Tibial nerve (tissue), 4 donors: ENCODE data around the gene ANO7.

Experiments
- EP300 ChIP-seq, 2 donors: sonication (generic); formaldehyde crosslinking; IDR thresholded peaks; one replicate each; pipeline ENCODE4 v1.6.1; 2017; ENCODE audit warnings: antibody characterized with exemption in 2 of 2, mild to moderate bottlenecking in 1 of 2
- POLR2A ChIP-seq, 2 donors: fragments of 450-650 bp; IDR thresholded peaks; one replicate each; pipeline ENCODE4 v1.6.1; 2017; ENCODE audit warnings: antibody characterized with exemption in 2 of 2, mild to moderate bottlenecking in 2 of 2, moderate library complexity in 2 of 2
- TF ChIP-seq, protein P1 (sequence below), 5 experiments: fragments of 200-600 bp in 3 of 5; fragments of 450-650 bp in 2 of 5; sonication (generic) in 3 of 5; IDR thresholded peaks; one replicate each; pipeline ENCODE4 v1.5.1; 2016 to 2019; ENCODE audit warnings: antibody characterized with exemption in 5 of 5, mild to moderate bottlenecking in 3 of 5, moderate library complexity in 2 of 5

DNA sequence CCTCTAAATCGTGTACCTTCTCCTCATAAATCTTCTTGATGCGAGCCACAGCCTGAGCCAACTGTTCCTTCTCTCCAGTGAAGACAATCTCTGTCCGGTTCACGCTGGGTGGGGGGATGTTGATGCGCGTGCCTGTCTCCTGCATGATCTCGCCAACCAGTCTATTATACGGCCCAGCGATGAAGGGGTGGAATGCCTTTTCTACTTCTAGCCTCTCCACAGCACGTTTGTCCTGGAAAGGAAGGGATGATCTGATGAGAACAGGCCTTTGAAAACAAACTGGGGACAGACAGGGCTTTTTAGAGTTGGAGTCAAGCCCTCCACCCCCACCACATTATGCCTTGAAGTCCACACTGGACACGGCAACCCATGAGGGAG lies 67.7 kb downstream of the ANO7 start:
- TF ChIP-seq, protein P1, sequence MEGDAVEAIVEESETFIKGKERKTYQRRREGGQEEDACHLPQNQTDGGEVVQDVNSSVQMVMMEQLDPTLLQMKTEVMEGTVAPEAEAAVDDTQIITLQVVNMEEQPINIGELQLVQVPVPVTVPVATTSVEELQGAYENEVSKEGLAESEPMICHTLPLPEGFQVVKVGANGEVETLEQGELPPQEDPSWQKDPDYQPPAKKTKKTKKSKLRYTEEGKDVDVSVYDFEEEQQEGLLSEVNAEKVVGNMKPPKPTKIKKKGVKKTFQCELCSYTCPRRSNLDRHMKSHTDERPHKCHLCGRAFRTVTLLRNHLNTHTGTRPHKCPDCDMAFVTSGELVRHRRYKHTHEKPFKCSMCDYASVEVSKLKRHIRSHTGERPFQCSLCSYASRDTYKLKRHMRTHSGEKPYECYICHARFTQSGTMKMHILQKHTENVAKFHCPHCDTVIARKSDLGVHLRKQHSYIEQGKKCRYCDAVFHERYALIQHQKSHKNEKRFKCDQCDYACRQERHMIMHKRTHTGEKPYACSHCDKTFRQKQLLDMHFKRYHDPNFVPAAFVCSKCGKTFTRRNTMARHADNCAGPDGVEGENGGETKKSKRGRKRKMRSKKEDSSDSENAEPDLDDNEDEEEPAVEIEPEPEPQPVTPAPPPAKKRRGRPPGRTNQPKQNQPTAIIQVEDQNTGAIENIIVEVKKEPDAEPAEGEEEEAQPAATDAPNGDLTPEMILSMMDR (IDR thresholded peaks at IDR 0.05): no peak
- no peak for TF ChIP-seq POLR2A (IDR thresholded peaks at IDR 0.05)
- no peak for TF ChIP-seq EP300 (IDR thresholded peaks at IDR 0.05)
